Measurements from ENCODE around the gene GHRHR.

Gene GHRHR

GRCh38 chr7:30934732-30935568 is 28.8 kb upstream of the GHRHR start:
- Histone ChIP-seq H3K4me3 (ENCODE audit: low read depth, low read length) (no peak overlapping the region), H3K36me3 (no peaks in the 10 kb centered on the region), H3K9me3 (no peaks in the 10 kb centered on the region), H3K4me1 (no peaks in the 10 kb centered on the region; the same call in none of the 2 replicates), H3K27me3 (no peaks in the 10 kb centered on the region)
- no peak for TF ChIP-seq CTCF (IDR thresholded peaks at IDR 0.05; ENCODE audit: low read depth, low read length)
- DNase-seq = no peak

- no peaks in the 10 kb centered on the region for H3K27me3 ChIP-seq
- no peak overlapping the region for H3K4me3 ChIP-seq (ENCODE audit: low read depth, low read length)
- no peaks in the 10 kb centered on the region for H3K36me3 ChIP-seq
- no peaks in the 10 kb centered on the region; the same call in 1 of the 2 replicates for H3K4me1 ChIP-seq
- TF ChIP-seq CTCF (IDR thresholded peaks at IDR 0.05; ENCODE audit: low read depth, low read length) = no peak
- DNase-seq = no peak
- no peaks in the 10 kb centered on the region for H3K9me3 ChIP-seq
Measured at GRCh38 chr7:30935569-30935877, 28.2 kb upstream of the GHRHR start.

GRCh38 chr7:30936650-30937245 is 27.0 kb upstream of the GHRHR start:
- TF ChIP-seq CTCF (IDR thresholded peaks at IDR 0.05; ENCODE audit: low read depth, low read length) = no peak
- H3K4me1 ChIP-seq = no peaks in the 10 kb centered on the region
- no peaks in the 10 kb centered on the region for H3K9me3 ChIP-seq
- H3K36me3 ChIP-seq = no peaks in the 10 kb centered on the region
- H3K4me3 ChIP-seq (ENCODE audit: low read depth, low read length) = no peak overlapping the region
- H3K27me3 ChIP-seq = peaks cover 3% of the 10 kb centered on the region
- no peak for DNase-seq

GRCh38 chr7:30937416-30937815 is 26.3 kb upstream of the GHRHR start:
- Histone ChIP-seq H3K36me3 (no peaks in the 10 kb centered on the region), H3K27me3 (peaks cover 9% of the 10 kb centered on the region), H3K9me3 (no peaks in the 10 kb centered on the region), H3K4me1 (no peaks in the 10 kb centered on the region), H3K4me3 (ENCODE audit: low read depth, low read length) (no peak overlapping the region)
- no peak for DNase-seq
- no peak for TF ChIP-seq CTCF (IDR thresholded peaks at IDR 0.05; ENCODE audit: low read depth, low read length)

- Histone ChIP-seq H3K4me1 (no peaks in the 10 kb centered on the region), H3K36me3 (no peaks in the 10 kb centered on the region), H3K4me3 (ENCODE audit: low read depth, low read length) (peak overlapping the region; percentile 57), H3K27me3 (peaks cover 9% of the 10 kb centered on the region), H3K9me3 (no peaks in the 10 kb centered on the region)
- TF ChIP-seq CTCF (IDR thresholded peaks at IDR 0.05; ENCODE audit: low read depth, low read length) = peak; percentile 95
- peak; percentile 93 for DNase-seq
Measured at GRCh38 chr7:30938435-30939316, 25.1 kb upstream of the GHRHR start.
